Gastrocnemius medialis (tissue), 4 donors: ENCODE data around the gene LSM11. TPM values are rescaled to one million over a fixed set of nuclear protein-coding genes. Genes with fewer than 3 reads are reported as not detected.

Source experiments
- ATAC-seq, 2 donors: fragments of 150-250 bp; one replicate each; pipeline ENCODE4 v1.9.1; 2016
- DNase-seq, 2 donors: peaks; one replicate each; pipeline ENCODE4 v3.0.0-alpha.2; 2019
- H3K27ac ChIP-seq, 4 donors: fragments of 200-600 bp; sonication (generic); 1 replicate in 1 of 4; 2 replicates in 3 of 4; pipeline ENCODE4 v1.5.1; 2016 to 2018; ENCODE audit warnings: mild to moderate bottlenecking in 2 of 4, moderate library complexity in 1 of 4
- H3K27me3 ChIP-seq, 3 donors: fragments of 200-600 bp; sonication (generic) in 2 of 3; 1 replicate in 1 of 3; 2 replicates in 2 of 3; pipeline versions ENCODE4 v1.5.1 to v1.6.0; 2016 to 2019; ENCODE audit warnings: mild to moderate bottlenecking in 1 of 3, moderate library complexity in 1 of 3
- H3K36me3 ChIP-seq, 2 donors: fragments of 200-600 bp; sonication (generic) in 1 of 2; one replicate each; pipeline ENCODE4 v1.5.1; 2017 to 2018
- H3K4me1 ChIP-seq, 2 donors: fragments of 200-600 bp; sonication (generic) in 1 of 2; one replicate each; pipeline ENCODE4 v1.5.1; 2016 to 2017; ENCODE audit warnings: mild to moderate bottlenecking in 2 of 2
- H3K4me3 ChIP-seq, 4 donors: fragments of 200-600 bp; sonication (generic) in 3 of 4; 1 replicate in 1 of 4; 2 replicates in 3 of 4; pipeline ENCODE4 v1.5.1; 2016 to 2019; ENCODE audit warnings: mild to moderate bottlenecking in 2 of 4
- H3K9me3 ChIP-seq, 3 donors: fragments of 200-600 bp; sonication (generic) in 2 of 3; 1 replicate in 1 of 3; 2 replicates in 2 of 3; pipeline ENCODE4 v1.5.1; 2016 to 2019
- POLR2A ChIP-seq, 2 donors: fragments of 450-650 bp; IDR thresholded peaks; one replicate each; pipeline ENCODE4 v1.6.1; 2017; ENCODE audit warnings: antibody characterized with exemption in 2 of 2, mild to moderate bottlenecking in 2 of 2, moderate library complexity in 2 of 2
- in situ Hi-C, 4 donors: fragments of 200-750 bp; cut with MboI; loops; one replicate each; pipeline versions ENCODE4 v1.15.0 to v1.8.0; 2017; ENCODE audit warnings: low sequenced_read_pairs in 4 of 4
- intact Hi-C: fragments of 100-400 bp; cut with DNase I; formaldehyde crosslinking; loops from one replicate; pipeline ENCODE4 v1.15.1; 2023; ENCODE audit warnings: low total_unique reads
- total RNA-seq, 4 donors: library from RNA; depleted of rRNA; stranded (reverse); fragments of >200 nt; gene quantifications; one replicate each; pipeline versions ENCODE4 v1.1.0 to v1.2.3, GENCODE V29; 2016
- TF ChIP-seq, protein P1 (sequence below), 5 experiments: fragments of 450-650 bp in 3 of 5; fragments of 200-600 bp in 2 of 5; sonication (generic) in 2 of 5; IDR thresholded peaks in 4 of 5; conservative IDR thresholded peaks in 1 of 5; 1 replicate in 4 of 5; 2 replicates in 1 of 5; pipeline ENCODE4 v1.5.1; 2016 to 2019; ENCODE audit warnings: antibody characterized with exemption in 5 of 5, mild to moderate bottlenecking in 3 of 5, moderate library complexity in 3 of 5

Gene LSM11
- total RNA-seq, 4 donors from 2014 or later, result 0.95 to 1.9 (median 1.2) TPM

DNA sequence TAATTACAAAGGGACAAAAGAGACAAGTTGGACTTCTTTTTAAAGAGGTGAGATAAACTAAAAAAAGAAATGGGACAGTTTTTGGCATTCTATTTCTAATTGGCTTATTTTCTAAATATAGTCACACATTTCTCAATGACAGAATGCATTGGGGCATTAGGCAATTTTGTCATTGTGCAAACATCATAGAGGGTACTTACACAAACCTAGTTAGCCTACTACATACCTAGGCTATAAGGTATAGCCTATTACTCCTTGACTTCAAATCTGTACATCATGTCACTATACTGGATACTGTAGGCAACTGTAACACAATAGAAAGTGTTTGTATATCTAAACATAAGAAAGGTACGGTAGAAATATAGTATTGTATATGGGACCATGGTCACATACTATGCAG is 56.1 kb downstream of the LSM11 start:
- TF ChIP-seq, protein P1, sequence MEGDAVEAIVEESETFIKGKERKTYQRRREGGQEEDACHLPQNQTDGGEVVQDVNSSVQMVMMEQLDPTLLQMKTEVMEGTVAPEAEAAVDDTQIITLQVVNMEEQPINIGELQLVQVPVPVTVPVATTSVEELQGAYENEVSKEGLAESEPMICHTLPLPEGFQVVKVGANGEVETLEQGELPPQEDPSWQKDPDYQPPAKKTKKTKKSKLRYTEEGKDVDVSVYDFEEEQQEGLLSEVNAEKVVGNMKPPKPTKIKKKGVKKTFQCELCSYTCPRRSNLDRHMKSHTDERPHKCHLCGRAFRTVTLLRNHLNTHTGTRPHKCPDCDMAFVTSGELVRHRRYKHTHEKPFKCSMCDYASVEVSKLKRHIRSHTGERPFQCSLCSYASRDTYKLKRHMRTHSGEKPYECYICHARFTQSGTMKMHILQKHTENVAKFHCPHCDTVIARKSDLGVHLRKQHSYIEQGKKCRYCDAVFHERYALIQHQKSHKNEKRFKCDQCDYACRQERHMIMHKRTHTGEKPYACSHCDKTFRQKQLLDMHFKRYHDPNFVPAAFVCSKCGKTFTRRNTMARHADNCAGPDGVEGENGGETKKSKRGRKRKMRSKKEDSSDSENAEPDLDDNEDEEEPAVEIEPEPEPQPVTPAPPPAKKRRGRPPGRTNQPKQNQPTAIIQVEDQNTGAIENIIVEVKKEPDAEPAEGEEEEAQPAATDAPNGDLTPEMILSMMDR (IDR thresholded peaks at IDR 0.05 in 4 of 5, conservative IDR thresholded peaks at IDR 0.05 in 1 of 5), result no peak
- Histone ChIP-seq H3K9me3 (no peaks in the 10 kb centered on the region), H3K36me3 (peaks cover 2 to 23% of the 10 kb centered on the region in 2 donors), H3K27ac (no peak overlapping the region), H3K27me3 (no peaks in the 10 kb centered on the region), H3K4me1 (peaks cover 7 to 10% of the 10 kb centered on the region in 2 donors), H3K4me3 (no peak overlapping the region)
- ATAC-seq, result peak in 1 of 2 donors; percentile 84
- no peak for DNase-seq
- in situ Hi-C loops, result no loop called here
- intact Hi-C loops, result no loop called here

DNA sequence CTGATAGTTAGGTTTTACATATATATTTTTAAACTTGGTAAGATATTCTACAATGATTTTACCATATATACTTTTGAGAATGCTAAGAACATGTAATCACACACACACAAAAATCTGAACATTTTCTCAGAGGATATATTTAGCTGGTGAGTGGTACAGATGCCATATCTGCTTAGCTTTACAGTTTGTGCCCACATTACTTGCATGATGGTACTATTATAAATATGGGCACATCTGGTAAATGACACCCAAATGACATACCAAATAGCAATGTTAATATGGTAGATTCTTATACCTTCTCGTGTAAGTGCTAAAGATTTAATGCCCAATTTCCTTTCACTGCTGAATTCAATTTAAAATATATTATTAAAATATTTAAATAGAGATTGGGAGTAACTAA is 56.6 kb downstream of the LSM11 start:
- peaks cover 2 to 28% of the 10 kb centered on the region in 2 donors for H3K36me3 ChIP-seq

DNA sequence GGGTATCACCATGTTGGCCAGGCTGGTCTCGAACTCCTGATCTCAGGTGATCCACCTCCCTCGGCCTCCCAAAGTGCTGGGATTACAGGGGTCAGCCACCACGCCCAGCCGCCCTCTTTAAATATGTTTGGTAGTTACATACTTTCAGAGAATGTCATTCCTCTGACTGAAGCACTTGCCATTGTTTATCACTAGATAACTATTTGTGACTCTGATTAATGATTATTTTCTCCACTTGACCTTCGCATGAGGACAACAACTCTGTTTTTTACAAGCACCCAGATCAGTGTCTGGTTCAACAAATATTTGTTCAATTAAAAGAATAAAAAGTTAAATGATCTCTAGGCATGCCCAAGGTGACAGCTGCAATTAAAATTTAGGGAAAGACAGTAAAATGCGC is 59.2 kb downstream of the LSM11 start:
- intact Hi-C loops (no loop called here), in situ Hi-C loops (loop anchor here in 2 of 4 donors (25.0 kb wide), 2 partner anchors 1310 to 1335 kb away; no protein-coding TSS in a partner anchor)
- no peak overlapping the region for H3K4me3 ChIP-seq
- H3K36me3 ChIP-seq, result peaks cover 2 to 39% of the 10 kb centered on the region in 2 donors
- H3K27ac ChIP-seq, result no peak overlapping the region
- H3K4me1 ChIP-seq, result peaks cover 7 to 10% of the 10 kb centered on the region in 2 donors
- no peaks in the 10 kb centered on the region for H3K27me3 ChIP-seq
- TF ChIP-seq POLR2A (IDR thresholded peaks at IDR 0.05), result no peak
- TF ChIP-seq, protein P1 (IDR thresholded peaks at IDR 0.05 in 4 of 5, conservative IDR thresholded peaks at IDR 0.05 in 1 of 5), result no peak
- ATAC-seq (no peak), DNase-seq (no peak)
- no peaks in the 10 kb centered on the region for H3K9me3 ChIP-seq

More for the DNA sequence above, 56.6 kb downstream of the LSM11 start:
- intact Hi-C loops, result no loop called here
- no peak for TF ChIP-seq POLR2A (IDR thresholded peaks at IDR 0.05)
- TF ChIP-seq, protein P1 (IDR thresholded peaks at IDR 0.05 in 4 of 5, conservative IDR thresholded peaks at IDR 0.05 in 1 of 5), result no peak
- in situ Hi-C loops, result loop anchor here in 2 of 4 donors (25.0 kb wide), 2 partner anchors 1312 to 1337 kb away; no protein-coding TSS in a partner anchor
- Histone ChIP-seq H3K27me3 (no peaks in the 10 kb centered on the region), H3K27ac (no peak overlapping the region), H3K4me3 (no peak overlapping the region), H3K9me3 (no peaks in the 10 kb centered on the region), H3K4me1 (peaks cover 7 to 10% of the 10 kb centered on the region in 2 donors)
- ATAC-seq (no peak), DNase-seq (no peak)

DNA sequence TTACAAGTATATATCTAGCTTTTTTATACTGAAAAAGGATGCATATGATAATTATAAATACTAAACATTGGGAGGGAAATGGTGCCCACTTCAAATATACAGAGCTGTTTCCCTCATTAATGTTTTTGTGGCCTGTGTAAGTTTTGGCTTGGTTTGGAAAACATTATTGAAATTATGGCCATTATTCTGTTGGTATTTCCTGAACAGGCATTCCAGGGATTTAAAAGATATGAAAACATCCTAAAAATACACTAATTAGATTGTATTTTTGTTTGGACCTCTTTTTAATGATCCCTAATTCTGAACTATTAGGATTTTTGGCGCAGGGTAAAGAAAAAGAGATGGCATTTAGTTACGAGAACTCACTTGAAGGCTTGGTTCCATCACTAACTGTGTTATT is 64.5 kb downstream of the LSM11 start:
- H3K27me3 ChIP-seq, result no peaks in the 10 kb centered on the region
- ATAC-seq, result no peak
- TF ChIP-seq POLR2A (IDR thresholded peaks at IDR 0.05), result no peak
- TF ChIP-seq, protein P1 (IDR thresholded peaks at IDR 0.05 in 4 of 5, conservative IDR thresholded peaks at IDR 0.05 in 1 of 5), result no peak
- DNase-seq, result no peak
- in situ Hi-C loops (loop anchor here in 2 of 4 donors (25.0 kb wide), 2 partner anchors 1304 to 1329 kb away; no protein-coding TSS in a partner anchor), intact Hi-C loops (no loop called here)
- H3K36me3 ChIP-seq, result peaks cover 0 to 74% of the 10 kb centered on the region in 2 donors
- no peak overlapping the region for H3K27ac ChIP-seq
- no peaks in the 10 kb centered on the region for H3K4me1 ChIP-seq
- H3K9me3 ChIP-seq, result no peaks in the 10 kb centered on the region
- no peak overlapping the region for H3K4me3 ChIP-seq

Other genes with a start within 250 kb of the LSM11 start
- under 1 TPM; 0.39 to 0.97 (median 0.76) TPM for gene ADAM19, start 167.9 kb upstream of the LSM11 start, total RNA-seq
- not detected for gene SOX30, start 91.3 kb upstream of the LSM11 start, total RNA-seq
- not detected for gene C5orf52, start 72.2 kb upstream of the LSM11 start, total RNA-seq
- 1 to 10 TPM; 3.5 to 9.7 (median 6.6) TPM for gene THG1L, start 12.3 kb upstream of the LSM11 start, total RNA-seq
- gene CLINT1, start 115.4 kb downstream of the LSM11 start, total RNA-seq, result 100 to 1,000 TPM in 1 of 4 donors, 10 to 100 TPM in 3; 77.4 to 124 (median 85.5) TPM